ENCODE measurements around the gene TBC1D24. TPM values are rescaled to one million over a fixed set of nuclear protein-coding genes. Genes with fewer than 3 reads are reported as not detected.

Gene TBC1D24
- total and polyA plus RNA-seq, 9 of the 15 experiments (the other 6 are each of a cell fraction or from before 2014, with no cell fraction given), result 1.7 to 22.6 (median 7.2) TPM

GRCh38 chr16:2513405-2514332, 38.7 kb downstream of the TBC1D24 start, which contains the start of gene ATP6V0C (continued):
- no peak for TF ChIP-seq ZBTB40 (IDR thresholded peaks at IDR 0.05)
- TF ChIP-seq ZBTB40 (CRISPR knock-in tag; IDR thresholded peaks at IDR 0.05), result no peak
- TF ChIP-seq ZNF76 (CRISPR knock-in tag; IDR thresholded peaks at IDR 0.05; ENCODE audit: borderline replicate concordance), result no peak
- TF ChIP-seq, protein P1, sequence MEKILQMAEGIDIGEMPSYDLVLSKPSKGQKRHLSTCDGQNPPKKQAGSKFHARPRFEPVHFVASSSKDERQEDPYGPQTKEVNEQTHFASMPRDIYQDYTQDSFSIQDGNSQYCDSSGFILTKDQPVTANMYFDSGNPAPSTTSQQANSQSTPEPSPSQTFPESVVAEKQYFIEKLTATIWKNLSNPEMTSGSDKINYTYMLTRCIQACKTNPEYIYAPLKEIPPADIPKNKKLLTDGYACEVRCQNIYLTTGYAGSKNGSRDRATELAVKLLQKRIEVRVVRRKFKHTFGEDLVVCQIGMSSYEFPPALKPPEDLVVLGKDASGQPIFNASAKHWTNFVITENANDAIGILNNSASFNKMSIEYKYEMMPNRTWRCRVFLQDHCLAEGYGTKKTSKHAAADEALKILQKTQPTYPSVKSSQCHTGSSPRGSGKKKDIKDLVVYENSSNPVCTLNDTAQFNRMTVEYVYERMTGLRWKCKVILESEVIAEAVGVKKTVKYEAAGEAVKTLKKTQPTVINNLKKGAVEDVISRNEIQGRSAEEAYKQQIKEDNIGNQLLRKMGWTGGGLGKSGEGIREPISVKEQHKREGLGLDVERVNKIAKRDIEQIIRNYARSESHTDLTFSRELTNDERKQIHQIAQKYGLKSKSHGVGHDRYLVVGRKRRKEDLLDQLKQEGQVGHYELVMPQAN (IDR thresholded peaks at IDR 0.05; ENCODE audit: borderline replicate concordance), result peak; percentile 69; the same call in 1 of the 2 replicates
- TF ChIP-seq STAT5B (CRISPR knock-in tag; IDR thresholded peaks at IDR 0.05), result no peak
- TF ChIP-seq CCAR2 (IDR thresholded peaks at IDR 0.05; ENCODE audit: low read depth, low read length), result no peak
- no peak for TF ChIP-seq LCOR (CRISPR knock-in tag; IDR thresholded peaks at IDR 0.05)
- TF ChIP-seq ZBTB49 (CRISPR knock-in tag; IDR thresholded peaks at IDR 0.05; ENCODE audit: borderline replicate concordance), result no peak
- TF ChIP-seq NR2C2 (CRISPR knock-in tag; IDR thresholded peaks at IDR 0.05), result no peak
- TF ChIP-seq NR2C2 (tag; IDR thresholded peaks at IDR 0.05), result peak; percentile 74
- no peak for TF ChIP-seq SAP30 (IDR thresholded peaks at IDR 0.05; ENCODE audit: borderline replicate concordance, insufficient read depth, low read depth, low read length, poor library complexity, severe bottlenecking)
- no peak for TF ChIP-seq ZNF766 (CRISPR knock-in tag; conservative IDR thresholded peaks at IDR 0.05)
